ENCODE data around the gene THOP1. TPM values are rescaled to one million over a fixed set of nuclear protein-coding genes. Genes with fewer than 3 reads are reported as not detected.

Gene THOP1
- total RNA-seq, 1 donor from 2014 or later = 28.5 TPM

- DNase-seq (ENCODE audit: extremely low spot score in 2 of 2) = no peak
- peaks cover 39% of the 10 kb centered on the region for H3K4me1 ChIP-seq
- TF ChIP-seq POLR2AphosphoS5 (IDR thresholded peaks at IDR 0.05; ENCODE audit: insufficient read depth in 1 of 2, low read depth in 1 of 2) (no peak), POLR2A (IDR thresholded peaks at IDR 0.05) (no peak), CTCF (IDR thresholded peaks at IDR 0.05) (no peak)
- peak overlapping the region; percentile 51 for H3K27ac ChIP-seq
- no peaks in the 10 kb centered on the region for H3K9me3 ChIP-seq
- H3K4me3 ChIP-seq = no peak overlapping the region
- intact Hi-C loops (cut with DNase I) = no loop called here
- no peaks in the 10 kb centered on the region for H3K27me3 ChIP-seq
- H3K36me3 ChIP-seq = no peaks in the 10 kb centered on the region
Measured at GRCh38 chr19:2775556-2776430, 9.5 kb upstream of the THOP1 start.

GRCh38 chr19:2777952-2778683 is 7.2 kb upstream of the THOP1 start:
- no peak for DNase-seq (ENCODE audit: extremely low spot score in 2 of 2)
- no peaks in the 10 kb centered on the region for H3K27me3 ChIP-seq
- H3K9me3 ChIP-seq = no peaks in the 10 kb centered on the region
- H3K4me3 ChIP-seq = no peak overlapping the region
- peaks cover 46% of the 10 kb centered on the region for H3K4me1 ChIP-seq
- no peak for TF ChIP-seq POLR2A (IDR thresholded peaks at IDR 0.05)
- TF ChIP-seq CTCF (IDR thresholded peaks at IDR 0.05) = no peak
- TF ChIP-seq POLR2AphosphoS5 (IDR thresholded peaks at IDR 0.05; ENCODE audit: insufficient read depth in 1 of 2, low read depth in 1 of 2) = no peak
- intact Hi-C loops (cut with DNase I) = no loop called here
- H3K36me3 ChIP-seq = no peaks in the 10 kb centered on the region
- no peak overlapping the region for H3K27ac ChIP-seq

GRCh38 chr19:2779121-2779740 is 6.1 kb upstream of the THOP1 start:
- intact Hi-C loops (cut with DNase I) = no loop called here
- Histone ChIP-seq H3K9me3 (no peaks in the 10 kb centered on the region), H3K27ac (no peak overlapping the region), H3K36me3 (no peaks in the 10 kb centered on the region), H3K27me3 (no peaks in the 10 kb centered on the region), H3K4me1 (peaks cover 55% of the 10 kb centered on the region), H3K4me3 (no peak overlapping the region)
- TF ChIP-seq CTCF (IDR thresholded peaks at IDR 0.05) (no peak), POLR2A (IDR thresholded peaks at IDR 0.05) (no peak), POLR2AphosphoS5 (IDR thresholded peaks at IDR 0.05; ENCODE audit: insufficient read depth in 1 of 2, low read depth in 1 of 2) (no peak)
- DNase-seq (ENCODE audit: extremely low spot score in 2 of 2) = no peak

GRCh38 chr19:2780284-2780683 is 5.0 kb upstream of the THOP1 start:
- TF ChIP-seq CTCF (IDR thresholded peaks at IDR 0.05) (no peak), POLR2AphosphoS5 (IDR thresholded peaks at IDR 0.05; ENCODE audit: insufficient read depth in 1 of 2, low read depth in 1 of 2) (no peak), POLR2A (IDR thresholded peaks at IDR 0.05) (no peak)
- Histone ChIP-seq H3K9me3 (no peaks in the 10 kb centered on the region), H3K4me3 (no peak overlapping the region), H3K4me1 (peaks cover 53% of the 10 kb centered on the region), H3K36me3 (no peaks in the 10 kb centered on the region), H3K27ac (no peak overlapping the region), H3K27me3 (no peaks in the 10 kb centered on the region)
- DNase-seq (ENCODE audit: extremely low spot score in 2 of 2) = no peak
- intact Hi-C loops (cut with DNase I) = loop anchor here (5.0 kb wide), 1 partner anchor 323 kb away; the partner anchor contains the start of gene LMNB2
